ENCODE results near the gene SURF4.
A peak's percentile ranks its signal among the peaks of the same experiment; 100 is the strongest.

Gene SURF4

GRCh38 chr9:133347985-133348717 lies 27.7 kb downstream of the SURF4 start, which contains the start of the genes MED22 and RPL7A:
MED22 (minus strand) TSS chr9:133348131; CDS start chr9:133346662, 1,469 bp downstream.
RPL7A (plus strand) TSS chr9:133348218; CDS start chr9:133348244, 26 bp downstream.
- peak within 1 kb of the TSS; percentile 98 to 99 for H3K4me3 ChIP-seq (replicated peaks in 1 of 2; ENCODE audit: low read depth in 2 of 2, low read length in 2 of 2)
- peak; percentile 97 to 99 for DNase-seq (ENCODE audit: low read depth in 2 of 2)
- TF ChIP-seq CTCF (IDR thresholded peaks at IDR 0.05; ENCODE audit: low read depth, low read length), result peak; percentile 13

- peak overlapping the region; percentile 98 to 99 for H3K4me3 ChIP-seq (replicated peaks in 1 of 2; ENCODE audit: low read depth in 2 of 2, low read length in 2 of 2)
- DNase-seq (ENCODE audit: low read depth in 2 of 2), result peak; percentile 31 to 33
- TF ChIP-seq CTCF (IDR thresholded peaks at IDR 0.05; ENCODE audit: low read depth, low read length), result no peak
Observed at GRCh38 chr9:133347515-133347984, 28.3 kb downstream of the SURF4 start.

DNA sequence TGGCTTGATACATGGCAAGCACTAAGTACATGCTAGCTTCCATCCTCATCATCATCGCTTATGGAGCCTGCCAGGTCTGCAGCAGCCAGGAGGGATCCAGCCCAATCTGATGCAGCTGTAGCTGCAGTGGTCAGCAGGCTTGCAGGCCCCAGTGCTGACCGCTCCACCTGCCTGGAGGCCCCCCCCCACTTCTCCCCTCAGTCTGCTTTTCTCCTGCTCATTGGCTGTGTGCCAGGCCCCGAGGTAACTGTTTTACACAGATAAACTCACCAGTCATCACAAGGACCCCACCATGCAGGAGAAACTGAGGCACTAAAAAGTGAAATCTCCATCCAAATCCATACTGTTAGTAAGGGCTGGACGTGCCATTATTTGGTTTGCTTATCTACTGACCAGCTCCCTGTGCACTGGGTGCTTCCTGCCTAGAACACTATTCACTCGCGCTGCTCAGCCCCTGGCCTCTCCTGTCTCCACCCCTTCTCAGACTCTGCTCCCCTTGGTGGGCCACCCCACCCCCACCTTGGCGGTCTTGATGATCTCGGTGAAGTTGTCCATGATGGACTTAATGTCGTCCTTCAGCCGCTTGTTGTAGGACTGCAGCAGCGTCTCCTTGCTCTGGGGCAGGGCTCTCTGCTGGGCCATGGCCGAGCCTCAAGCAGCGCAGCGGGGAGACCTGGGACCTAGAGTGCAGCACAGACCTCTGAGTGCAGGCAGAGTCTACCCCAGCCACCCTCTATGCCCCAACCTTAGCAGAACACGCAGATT lies 29.7 kb downstream of the SURF4 start:
- peak overlapping the region; percentile 98 to 99 for H3K4me3 ChIP-seq (replicated peaks in 1 of 2; ENCODE audit: low read depth in 2 of 2, low read length in 2 of 2)
- TF ChIP-seq CTCF (IDR thresholded peaks at IDR 0.05; ENCODE audit: low read depth, low read length), result no peak
- DNase-seq (ENCODE audit: low read depth in 2 of 2), result no peak

- no peak for DNase-seq (ENCODE audit: low read depth in 2 of 2)
- no peak overlapping the region for H3K4me3 ChIP-seq (replicated peaks in 1 of 2; ENCODE audit: low read depth in 2 of 2, low read length in 2 of 2)
- TF ChIP-seq CTCF (IDR thresholded peaks at IDR 0.05; ENCODE audit: low read depth, low read length), result no peak
Observed at GRCh38 chr9:133345596-133345995, 30.3 kb downstream of the SURF4 start.

- no peak overlapping the region for H3K4me3 ChIP-seq (replicated peaks in 1 of 2; ENCODE audit: low read depth in 2 of 2, low read length in 2 of 2)
- TF ChIP-seq CTCF (IDR thresholded peaks at IDR 0.05; ENCODE audit: low read depth, low read length), result no peak
- no peak for DNase-seq (ENCODE audit: low read depth in 2 of 2)
Observed at GRCh38 chr9:133344979-133345378, 30.9 kb downstream of the SURF4 start.

DNA sequence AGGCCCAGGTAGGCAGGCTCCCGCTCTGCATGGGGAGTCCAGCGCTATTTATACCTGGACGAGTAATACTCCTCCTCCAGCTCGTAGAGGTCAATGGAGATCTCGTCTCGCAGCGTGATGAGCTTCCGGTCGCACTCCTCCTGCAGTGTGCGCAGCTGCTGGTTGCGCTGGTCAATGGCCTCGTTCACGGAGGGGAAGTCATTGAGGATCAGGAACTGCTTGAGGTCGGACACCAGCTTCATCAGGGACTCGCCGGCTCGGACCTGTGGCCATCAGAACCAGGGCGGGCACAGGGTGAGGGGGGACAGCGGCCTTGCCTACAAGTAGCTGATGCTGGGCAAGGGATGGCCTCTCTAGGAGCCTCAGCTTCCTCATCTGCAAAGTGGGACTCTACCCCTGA lies 31.8 kb downstream of the SURF4 start:
- no peak for TF ChIP-seq CTCF (IDR thresholded peaks at IDR 0.05; ENCODE audit: low read depth, low read length)
- no peak for DNase-seq (ENCODE audit: low read depth in 2 of 2)
- H3K4me3 ChIP-seq (replicated peaks in 1 of 2; ENCODE audit: low read depth in 2 of 2, low read length in 2 of 2), result no peak overlapping the region
